ENCODE results near the gene GARIN3.
"Not testable (repeated sequence)": the region's sequence is repeated elsewhere in the genome, so short reads cannot be mapped to it uniquely, and the experiment has no call there.

Gene GARIN3

GRCh38 chr5:157185122-157185521 is 19.1 kb upstream of the GARIN3 start:
- not testable (repeated sequence) for DNase-seq

DNA sequence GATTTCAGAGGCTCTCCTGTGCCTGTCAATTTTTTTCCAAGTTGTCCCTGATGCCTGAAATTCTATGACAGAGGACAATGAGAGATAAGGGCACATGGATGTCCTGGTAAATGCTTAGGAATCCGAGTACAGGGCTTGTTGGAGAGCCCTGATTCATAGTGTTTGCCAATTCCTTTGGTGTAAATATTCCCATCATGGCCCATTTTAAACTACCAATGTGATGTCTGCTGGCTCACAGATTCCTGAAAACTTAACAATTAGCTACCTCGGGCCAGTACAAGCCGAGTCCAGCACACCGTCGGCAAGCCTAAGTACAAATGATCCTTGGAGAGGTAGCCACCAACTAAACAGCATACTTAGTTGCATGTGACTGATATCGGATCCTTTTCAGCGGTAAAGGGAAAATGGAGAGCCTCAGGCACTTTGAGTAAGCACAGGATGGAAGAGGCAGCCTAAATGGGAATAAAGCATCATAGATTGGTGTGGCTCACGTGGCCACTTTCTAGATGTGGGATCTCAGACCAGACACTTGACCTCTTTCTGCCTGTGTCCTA is 18.1 kb upstream of the GARIN3 start:
- DNase-seq, result no peak

GRCh38 chr5:157182143-157182757 is 16.2 kb upstream of the GARIN3 start:
- no peak for DNase-seq

- no peak for DNase-seq
Observed at GRCh38 chr5:157180374-157181264, 14.6 kb upstream of the GARIN3 start, which contains the start of gene ITK. Gene ITK (plus strand): TSS chr5:157180840. CDS start chr5:157180978, 138 bp downstream.

DNA sequence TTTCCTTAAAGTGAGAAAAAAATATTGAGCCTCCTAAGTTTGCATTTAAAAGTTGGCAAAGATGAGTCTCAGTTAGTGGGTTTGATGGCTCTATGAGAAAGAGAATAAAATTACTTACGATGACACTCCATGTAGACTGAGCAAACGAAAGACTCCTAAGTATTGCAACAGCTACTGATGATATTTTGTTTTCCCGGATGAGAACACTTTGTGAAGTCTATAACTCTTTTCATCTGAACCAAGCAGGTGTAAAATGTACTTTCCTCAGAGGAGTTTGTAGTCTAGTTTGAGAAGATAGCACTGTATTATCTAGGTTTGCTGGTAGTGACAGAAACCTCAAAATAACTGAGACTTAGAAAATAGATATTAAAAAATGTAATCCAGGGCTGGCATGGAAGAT is 12.9 kb upstream of the GARIN3 start:
- no peak for DNase-seq

DNA sequence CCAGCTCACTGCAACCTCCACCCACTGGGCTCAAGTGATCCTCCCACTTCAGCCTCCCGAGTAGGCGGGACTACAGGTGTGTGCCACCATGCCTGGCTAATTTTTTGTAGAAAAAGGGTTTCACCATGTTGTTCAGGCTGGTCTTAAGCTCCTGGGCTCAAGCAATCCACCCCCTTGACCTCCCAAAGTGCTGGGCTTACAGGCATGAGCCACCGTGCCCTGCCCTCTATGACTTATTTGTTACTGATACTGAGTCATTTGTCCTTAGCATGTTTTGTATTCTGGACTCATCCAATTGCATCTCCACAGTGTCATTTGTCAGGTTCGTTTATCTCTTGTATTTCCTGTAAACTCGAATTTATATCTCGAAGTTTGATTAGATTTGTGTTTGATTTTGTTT is 11.9 kb upstream of the GARIN3 start:
- DNase-seq, result no peak

DNA sequence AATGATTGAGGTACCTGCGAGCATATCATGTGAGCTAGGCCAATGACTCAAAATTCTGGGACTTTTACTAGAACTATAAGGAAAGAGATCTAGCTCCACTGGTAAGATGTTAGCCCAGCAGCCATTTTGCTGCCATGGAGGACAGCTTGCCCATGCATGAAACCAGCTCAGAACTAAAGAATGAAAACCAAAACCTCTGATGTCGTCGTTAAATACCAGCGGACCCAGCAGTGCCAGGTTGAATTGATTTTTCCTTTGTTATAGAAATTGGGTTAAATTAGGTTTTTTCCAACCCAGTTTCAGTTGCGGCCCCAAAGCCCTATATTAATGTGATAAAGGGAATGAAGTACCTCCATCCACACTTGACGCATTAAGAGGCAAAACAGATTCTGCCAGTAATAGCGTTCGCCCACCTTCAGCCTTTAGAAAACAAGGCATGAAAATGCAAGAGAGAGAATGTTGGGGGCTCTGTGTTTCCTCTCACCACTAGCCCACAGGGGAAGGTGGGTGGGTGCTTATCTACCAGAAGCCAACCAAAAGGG is 9.1 kb upstream of the GARIN3 start:
- DNase-seq, result no peak

DNA sequence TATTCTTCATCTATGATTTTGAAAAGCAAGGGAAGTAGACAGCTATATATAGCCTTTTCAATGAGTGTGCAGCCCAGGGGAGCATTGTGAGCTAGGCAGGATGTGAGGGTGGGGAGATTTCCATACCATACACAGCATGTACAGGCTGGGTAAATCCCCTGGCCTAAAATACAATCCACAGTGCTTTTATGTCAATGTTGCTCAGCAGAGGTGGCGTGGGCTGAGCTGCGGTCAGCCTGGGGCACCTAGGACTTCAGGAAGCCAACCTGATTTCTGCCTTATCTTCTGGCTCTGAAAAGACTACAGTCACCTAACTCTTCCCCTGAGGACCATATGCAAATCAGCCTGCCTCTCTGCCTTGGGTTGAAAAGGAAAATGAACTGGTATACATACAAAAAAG is 6.3 kb upstream of the GARIN3 start:
- no peak for DNase-seq

DNA sequence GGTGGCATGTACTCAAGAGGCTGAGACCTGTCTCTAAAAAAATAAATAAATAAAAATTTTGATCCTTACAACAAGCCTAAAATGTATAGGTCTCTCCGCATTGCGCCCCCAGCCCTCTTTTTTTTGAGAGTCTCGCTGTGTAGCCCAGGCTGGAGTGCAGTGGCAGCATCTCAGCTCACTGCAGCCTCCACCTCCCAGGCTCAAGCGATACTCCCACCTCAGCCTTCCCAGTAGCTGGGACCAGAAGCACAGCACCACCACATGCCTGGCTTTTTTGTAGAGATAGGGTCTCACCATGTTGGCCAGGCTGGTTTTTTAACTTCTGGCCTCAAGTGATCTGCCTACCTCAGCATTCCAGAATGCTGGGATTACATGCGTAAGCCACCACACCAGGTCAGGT is 2.2 kb upstream of the GARIN3 start:
- no peak for DNase-seq

DNA sequence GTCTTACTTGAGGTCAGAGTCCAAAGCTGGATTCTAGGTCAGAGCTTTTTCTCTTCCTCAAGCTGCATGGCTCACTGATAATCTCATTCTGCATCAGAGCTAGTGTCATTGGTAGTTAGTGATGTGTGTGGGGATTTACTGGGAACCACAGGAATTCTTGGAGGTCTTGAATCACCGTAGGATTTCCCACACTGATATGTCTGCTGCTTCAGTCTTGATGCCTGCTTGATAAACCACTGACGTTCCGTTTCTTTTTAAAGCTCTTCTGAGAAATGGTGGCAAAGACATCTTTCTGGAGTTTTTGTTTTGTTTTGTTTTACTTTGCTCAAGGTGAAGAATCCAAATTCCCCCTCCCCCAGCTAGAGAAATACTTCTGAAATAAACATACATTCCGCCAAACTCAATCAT is 1.2 kb upstream of the GARIN3 start:
- no peak for DNase-seq

- DNase-seq, result no peak
Observed at GRCh38 chr5:157165668-157166067, 396 bp downstream of the GARIN3 start.

DNA sequence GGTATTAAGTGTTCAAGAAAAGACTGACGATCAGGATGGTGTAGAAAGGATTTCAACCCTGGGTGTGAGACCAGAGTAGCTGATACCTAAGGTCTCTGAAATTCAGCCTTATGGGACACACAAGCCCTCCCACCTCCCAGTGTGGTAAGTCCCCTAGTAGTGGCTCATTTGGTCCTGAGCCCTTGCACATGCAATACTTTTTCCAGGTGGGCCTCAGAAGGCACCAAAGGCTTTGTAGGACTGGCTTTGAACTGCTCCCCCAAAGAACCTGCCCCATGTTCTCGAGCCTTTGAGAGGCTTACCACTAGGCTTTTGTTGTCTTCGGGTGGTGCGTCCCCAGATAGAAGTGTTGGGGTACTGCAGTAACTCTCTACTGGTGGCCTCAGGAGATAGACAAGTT is 803 bp downstream of the GARIN3 start:
- no peak for DNase-seq

DNA sequence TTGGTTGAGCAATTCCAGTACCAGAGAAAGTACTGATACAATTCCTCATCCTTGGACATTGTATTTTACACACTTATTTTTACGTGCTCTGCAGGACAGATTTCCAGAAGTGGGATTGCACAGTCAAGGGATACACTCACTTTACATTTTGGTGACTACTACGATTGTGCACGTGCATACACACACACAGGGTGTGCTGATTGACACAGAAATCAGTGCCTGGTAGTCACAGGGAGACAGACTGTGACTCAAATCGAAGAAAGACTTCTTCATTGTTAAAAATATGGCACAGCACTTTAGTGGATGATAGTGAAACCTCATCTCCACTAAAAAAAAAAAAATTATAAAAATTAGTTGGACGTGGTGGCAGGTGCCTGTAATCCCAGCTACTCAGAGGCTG is 1.5 kb downstream of the GARIN3 start:
- DNase-seq, result no peak

DNA sequence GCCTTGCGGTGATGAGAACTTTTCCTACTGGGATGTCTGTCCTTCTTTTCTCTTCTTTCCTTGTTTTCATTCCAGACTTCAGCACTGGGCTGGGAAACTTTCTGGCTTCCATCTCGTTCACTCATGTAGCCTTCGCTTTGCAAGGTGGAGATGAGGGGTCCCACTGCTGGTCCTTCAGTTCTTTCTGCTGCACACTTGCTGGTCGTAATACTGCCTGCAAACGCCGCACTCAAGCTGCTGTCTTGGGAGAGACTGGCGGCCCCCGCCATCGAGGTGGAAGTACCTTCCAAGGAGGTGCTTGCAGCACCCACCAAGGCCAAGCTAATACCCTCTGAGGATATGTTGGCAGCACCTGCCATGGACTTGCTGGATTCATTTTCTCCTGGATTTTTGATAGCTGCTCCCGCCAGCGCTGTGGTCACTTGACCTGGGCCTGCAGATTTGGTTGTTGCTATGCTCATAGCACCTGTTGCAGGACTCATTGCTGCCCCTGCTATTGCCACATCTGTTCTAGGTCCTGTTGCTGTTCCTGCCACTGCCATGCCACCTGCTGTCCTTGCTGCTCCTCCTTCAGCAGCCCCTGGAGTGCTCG is 3.0 kb downstream of the GARIN3 start:
- DNase-seq, result no peak

- no peak for DNase-seq
Observed at GRCh38 chr5:157161996-157162395, 4.1 kb downstream of the GARIN3 start.

GRCh38 chr5:157160001-157160400 is 6.1 kb downstream of the GARIN3 start:
- no peak for DNase-seq

- DNase-seq, result no peak
Observed at GRCh38 chr5:157159209-157159751, 6.8 kb downstream of the GARIN3 start.

- no peak for DNase-seq
Observed at GRCh38 chr5:157157293-157157891, 8.7 kb downstream of the GARIN3 start.

DNA sequence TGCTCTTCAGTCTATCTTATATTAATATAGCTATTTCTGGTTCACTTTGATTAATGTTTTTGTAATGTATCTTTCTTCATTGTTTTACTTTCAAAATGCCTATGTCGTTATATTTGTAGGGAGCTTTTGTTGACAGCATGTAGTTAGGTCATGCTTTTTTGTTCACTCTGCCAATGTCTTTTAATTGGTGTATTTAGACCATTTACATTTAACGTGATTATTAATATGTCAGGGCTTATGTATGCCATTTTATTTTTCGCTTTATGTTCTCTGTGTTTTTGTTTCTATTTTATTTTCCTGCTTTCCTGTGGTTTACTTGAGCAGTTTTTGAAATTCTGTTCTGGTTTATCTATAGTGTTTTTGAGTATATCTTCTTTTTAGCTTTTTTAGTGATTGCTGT is 10.8 kb downstream of the GARIN3 start:
- no peak for DNase-seq

- DNase-seq, result no peak
Observed at GRCh38 chr5:157150995-157151394, 15.1 kb downstream of the GARIN3 start.

Data from amygdala (tissue), 56 donors.